CD4-positive, alpha-beta memory T cell (primary cell): ENCODE results near the gene ATP7B. TPM values are rescaled to one million over a fixed set of nuclear protein-coding genes. Genes with fewer than 3 reads are reported as not detected.

ENCODE experiments used
- CTCF ChIA-PET: fragments of 350-600 bp; sonication (Branson Sonifier 250); formaldehyde crosslinking; loops from one replicate; lab custom pipeline; 2021; ENCODE audit warnings: inconsistent platforms; ENCODE audit not compliant: partially characterized antibody; lab: Charles Lee
- POLR2A ChIA-PET: fragments of 350-600 bp; sonication (Branson Sonifier 250); formaldehyde crosslinking; loops from one replicate; lab custom pipeline; 2021; ENCODE audit not compliant: partially characterized antibody; lab: Charles Lee
- DNase-seq, 5 donors: peaks; one replicate each; pipeline versions ENCODE4 v3.0.0 to v3.0.0-alpha.2; 2020 to 2022; ENCODE audit warnings: mixed read lengths in 1 of 5
- H3K27ac ChIP-seq: one replicate; pipeline ENCODE4 v1.7.0; 2013; ENCODE audit warnings: low read depth, low read length
- H3K27me3 ChIP-seq: 2 replicates; pipeline ENCODE4 v1.7.0; 2013; ENCODE audit warnings: mild to moderate bottlenecking, low read length, moderate library complexity; ENCODE audit not compliant: insufficient read depth
- H3K36me3 ChIP-seq: 2 replicates; pipeline ENCODE4 v1.7.0; 2013; ENCODE audit warnings: mild to moderate bottlenecking, low read length, moderate library complexity; ENCODE audit not compliant: insufficient read depth
- H3K4me1 ChIP-seq: 2 replicates; pipeline ENCODE4 v1.7.0; 2013; ENCODE audit warnings: mild to moderate bottlenecking, low read length, moderate library complexity; ENCODE audit not compliant: insufficient read depth
- H3K4me3 ChIP-seq, 2 donors: one replicate each; pipeline ENCODE4 v1.7.0; 2013; ENCODE audit warnings: low read length in 2 of 2, mild to moderate bottlenecking in 1 of 2
- H3K9me3 ChIP-seq, 2 donors: one replicate each; pipeline ENCODE4 v1.7.0; 2013; ENCODE audit warnings: low read length in 2 of 2, control low read depth in 1 of 2; ENCODE audit not compliant: control insufficient read depth in 1 of 2
- H3K27ac Mint-ChIP-seq, 7 donors: one replicate each; pipeline ENCODE4 v1.8.0; 2020 to 2021; ENCODE audit warnings: mixed read lengths in 7 of 7, mild to moderate bottlenecking in 6 of 7, inconsistent platforms in 3 of 7, moderate library complexity in 3 of 7
- H3K27me3 Mint-ChIP-seq, 2 donors: one replicate each; pipeline ENCODE4 v1.8.0; 2020 to 2021; ENCODE audit warnings: mixed read lengths in 2 of 2
- H3K36me3 Mint-ChIP-seq, 2 donors: one replicate each; pipeline ENCODE4 v1.8.0; 2020 to 2021; ENCODE audit warnings: mixed read lengths in 2 of 2, inconsistent platforms in 1 of 2, mild to moderate bottlenecking in 1 of 2
- H3K4me1 Mint-ChIP-seq, 4 donors: one replicate each; pipeline ENCODE4 v1.8.0; 2020 to 2021; ENCODE audit warnings: mixed read lengths in 4 of 4, mild to moderate bottlenecking in 1 of 4
- H3K4me3 Mint-ChIP-seq, 8 donors: one replicate each; pipeline ENCODE4 v1.8.0; 2020 to 2021; ENCODE audit warnings: mixed read lengths in 8 of 8, mild to moderate bottlenecking in 7 of 8, moderate library complexity in 6 of 8, inconsistent platforms in 3 of 8
- H3K9me3 Mint-ChIP-seq, 8 donors: one replicate each; pipeline ENCODE4 v1.8.0; 2020 to 2021; ENCODE audit warnings: mixed read lengths in 8 of 8, mild to moderate bottlenecking in 5 of 8, inconsistent platforms in 3 of 8, moderate library complexity in 1 of 8
- intact Hi-C: fragments of 100-400 bp; cut with micrococcal nuclease; formaldehyde crosslinking; loops from one replicate; pipeline ENCODE4 v1.15.1; 2023
- polyA plus RNA-seq, 2 donors: library from polyadenylated mRNA; unstranded; fragments of 300-500 nt; fragmentation: Illumina TruSeq; gene quantifications; one replicate each; pipeline ENCODE4 v1.2.3, GENCODE V29; 2021
- total RNA-seq, 2 experiments: library from RNA; stranded (reverse); gene quantifications; one replicate each; pipeline ENCODE4 v1.2.3, GENCODE V29; 2021

ATP7B gene
- total and polyA plus RNA-seq, 4 experiments from 2014 or later: 0.28 to 1.4 (median 0.87) TPM

DNA sequence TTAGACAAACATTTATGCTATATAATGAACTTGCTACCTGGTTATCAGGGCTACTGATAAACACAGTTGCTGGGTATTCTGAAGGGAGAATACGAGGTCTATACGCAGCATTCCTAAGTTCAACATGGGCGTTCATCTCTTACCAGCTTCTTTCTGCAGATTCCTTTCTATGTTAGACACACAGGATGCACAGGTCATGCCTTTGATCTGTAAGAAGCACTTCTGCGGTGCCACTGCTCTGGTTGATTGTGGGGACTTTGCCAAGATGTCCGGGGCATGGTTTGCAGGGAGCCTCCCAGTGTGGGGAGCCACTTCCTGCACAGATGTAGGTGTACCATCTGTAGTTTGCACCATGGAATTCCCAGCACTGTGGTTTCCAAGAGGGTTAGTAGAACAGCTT lies 40.9 kb downstream of the ATP7B start:
- Histone ChIP-seq H3K36me3 (no peaks in the 10 kb centered on the region), H3K27ac (no peak overlapping the region), H3K27me3 (no peaks in the 10 kb centered on the region), H3K4me1 (peaks cover 40% of the 10 kb centered on the region), H3K4me3 (peak overlapping the region in 1 of 2 donors; percentile 2), H3K9me3 (no peaks in the 10 kb centered on the region)
- peak overlapping the region in 7 of 8 donors; percentile 22 to 78 (median 69) for H3K4me3 Mint-ChIP-seq
- intact Hi-C loops: no loop called here
- H3K36me3 Mint-ChIP-seq: no peaks in the 10 kb centered on the region
- H3K27me3 Mint-ChIP-seq: peaks cover 2% of the 10 kb centered on the region in 2 donors
- peaks cover 0 to 1% (median 0%) of the 10 kb centered on the region in 8 donors for H3K9me3 Mint-ChIP-seq
- peak overlapping the region in 4 of 7 donors; percentile 42 to 68 (median 60) for H3K27ac Mint-ChIP-seq
- POLR2A ChIA-PET: no interaction called here
- H3K4me1 Mint-ChIP-seq: peaks cover 23 to 52% (median 43%) of the 10 kb centered on the region in 4 donors
- CTCF ChIA-PET: interaction anchor here (2.3 kb wide), 1 partner anchor 30 kb away, joined by 9 read pairs; no protein-coding TSS in a partner anchor
- peak in 4 of 5 donors; percentile 14 to 25 (median 19) for DNase-seq

- Histone ChIP-seq H3K4me3 (no peak overlapping the region), H3K27ac (no peak overlapping the region), H3K36me3 (no peaks in the 10 kb centered on the region), H3K27me3 (no peaks in the 10 kb centered on the region), H3K9me3 (no peaks in the 10 kb centered on the region), H3K4me1 (peaks cover 40% of the 10 kb centered on the region)
- CTCF ChIA-PET: interaction anchor here (1.0 kb wide), 1 partner anchor 12 kb away, joined by 3 read pairs; no protein-coding TSS in a partner anchor
- Mint-ChIP-seq H3K36me3 (no peaks in the 10 kb centered on the region), H3K9me3 (peaks cover 0 to 1% (median 0%) of the 10 kb centered on the region in 8 donors), H3K4me3 (peak overlapping the region in 6 of 8 donors; percentile 3 to 64 (median 28)), H3K27me3 (peaks cover 2% of the 10 kb centered on the region in 2 donors), H3K27ac (peak overlapping the region in 5 of 7 donors; percentile 3 to 76 (median 58)), H3K4me1 (peaks cover 23 to 54% (median 43%) of the 10 kb centered on the region in 4 donors)
- DNase-seq: no peak
- intact Hi-C loops: no loop called here
- POLR2A ChIA-PET: no interaction called here
Measured at GRCh38 chr13:51967482-51968446, 43.5 kb downstream of the ATP7B start.

DNA sequence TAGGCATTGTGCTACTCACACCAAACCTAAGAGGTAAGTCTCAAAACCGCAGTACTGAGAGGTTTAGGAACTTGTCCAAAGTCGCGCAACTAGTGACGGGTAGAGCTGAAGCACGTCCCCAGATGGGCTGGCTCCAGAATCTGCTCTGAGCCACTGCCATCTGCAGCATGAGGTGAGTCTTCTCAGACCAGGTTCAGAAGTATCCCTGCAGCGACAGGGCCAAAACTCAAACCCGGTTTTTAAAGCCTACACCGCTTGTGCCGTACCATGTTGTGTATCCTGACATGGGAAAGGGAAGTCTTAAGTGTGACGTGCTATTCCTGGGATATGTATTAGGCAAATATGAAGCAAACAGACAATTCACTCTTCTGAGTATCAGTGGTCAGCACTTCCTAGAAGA lies 45.1 kb downstream of the ATP7B start:
- Histone ChIP-seq H3K27ac (no peak overlapping the region), H3K9me3 (no peaks in the 10 kb centered on the region), H3K27me3 (no peaks in the 10 kb centered on the region), H3K4me3 (no peak overlapping the region), H3K36me3 (no peaks in the 10 kb centered on the region), H3K4me1 (peaks cover 40% of the 10 kb centered on the region)
- Mint-ChIP-seq H3K27ac (peak overlapping the region in 2 of 7 donors; percentile 54 to 68), H3K4me3 (peak overlapping the region in 3 of 8 donors; percentile 56 to 72 (median 57)), H3K27me3 (peaks cover 2 to 3% of the 10 kb centered on the region in 2 donors), H3K9me3 (peaks cover 0 to 1% (median 0%) of the 10 kb centered on the region in 8 donors), H3K36me3 (no peaks in the 10 kb centered on the region), H3K4me1 (peaks cover 23 to 54% (median 42%) of the 10 kb centered on the region in 4 donors)
- intact Hi-C loops: no loop called here
- no peak for DNase-seq
- CTCF ChIA-PET: no interaction called here
- POLR2A ChIA-PET: no interaction called here

GRCh38 chr13:51961493-51962403 lies 49.5 kb downstream of the ATP7B start:
- intact Hi-C loops: no loop called here
- Histone ChIP-seq H3K4me1 (peaks cover 6% of the 10 kb centered on the region), H3K27ac (no peak overlapping the region), H3K36me3 (no peaks in the 10 kb centered on the region), H3K4me3 (no peak overlapping the region), H3K27me3 (no peaks in the 10 kb centered on the region), H3K9me3 (no peaks in the 10 kb centered on the region)
- POLR2A ChIA-PET: interaction anchor here (1.0 kb wide), 1 partner anchor 12 kb away, joined by 3 read pairs; no protein-coding TSS in a partner anchor
- CTCF ChIA-PET: interaction anchor here (1.8 kb wide), 1 partner anchor 11 kb away, joined by 4 read pairs; no protein-coding TSS in a partner anchor
- H3K9me3 Mint-ChIP-seq: peaks cover 0 to 1% (median 0%) of the 10 kb centered on the region in 8 donors
- H3K4me1 Mint-ChIP-seq: peaks cover 6 to 16% (median 13%) of the 10 kb centered on the region in 4 donors
- no peaks in the 10 kb centered on the region for H3K36me3 Mint-ChIP-seq
- H3K27ac Mint-ChIP-seq: no peak overlapping the region
- H3K27me3 Mint-ChIP-seq: peaks cover 2 to 3% of the 10 kb centered on the region in 2 donors
- no peak overlapping the region for H3K4me3 Mint-ChIP-seq
- no peak for DNase-seq

DNA sequence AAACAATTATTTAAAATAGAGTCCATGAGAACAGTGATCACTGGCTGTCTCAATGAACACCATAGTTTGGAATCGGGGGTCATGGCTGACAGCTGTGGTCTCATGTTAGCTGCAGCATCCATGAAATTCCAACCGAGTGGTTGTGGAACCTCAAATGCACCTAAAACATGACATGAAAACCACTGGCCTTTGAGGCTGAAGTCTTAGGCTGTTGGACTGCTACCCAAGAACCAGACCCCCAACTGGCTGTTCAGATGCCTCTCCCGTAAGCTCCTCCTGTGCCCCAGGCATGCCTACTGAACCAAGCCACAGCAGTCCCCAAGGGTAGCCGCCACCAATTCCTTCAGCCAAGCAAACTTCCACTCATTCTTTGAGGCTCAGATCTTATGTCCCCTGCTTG lies 50.5 kb downstream of the ATP7B start:
- peaks cover 9% of the 10 kb centered on the region for H3K4me1 ChIP-seq
- CTCF ChIA-PET: interaction anchor here (1.8 kb wide), 1 partner anchor 10 kb away, joined by 4 read pairs; no protein-coding TSS in a partner anchor
- H3K27ac ChIP-seq: no peak overlapping the region
- no peaks in the 10 kb centered on the region for H3K27me3 ChIP-seq
- Mint-ChIP-seq H3K9me3 (peaks cover 0 to 1% (median 0%) of the 10 kb centered on the region in 8 donors), H3K27ac (no peak overlapping the region), H3K27me3 (peaks cover 2 to 3% of the 10 kb centered on the region in 2 donors), H3K36me3 (no peaks in the 10 kb centered on the region), H3K4me1 (peaks cover 10 to 16% (median 12%) of the 10 kb centered on the region in 4 donors), H3K4me3 (no peak overlapping the region)
- no peaks in the 10 kb centered on the region for H3K9me3 ChIP-seq
- H3K4me3 ChIP-seq: no peak overlapping the region
- DNase-seq: no peak
- POLR2A ChIA-PET: no interaction called here
- no peaks in the 10 kb centered on the region for H3K36me3 ChIP-seq
- intact Hi-C loops: no loop called here

DNA sequence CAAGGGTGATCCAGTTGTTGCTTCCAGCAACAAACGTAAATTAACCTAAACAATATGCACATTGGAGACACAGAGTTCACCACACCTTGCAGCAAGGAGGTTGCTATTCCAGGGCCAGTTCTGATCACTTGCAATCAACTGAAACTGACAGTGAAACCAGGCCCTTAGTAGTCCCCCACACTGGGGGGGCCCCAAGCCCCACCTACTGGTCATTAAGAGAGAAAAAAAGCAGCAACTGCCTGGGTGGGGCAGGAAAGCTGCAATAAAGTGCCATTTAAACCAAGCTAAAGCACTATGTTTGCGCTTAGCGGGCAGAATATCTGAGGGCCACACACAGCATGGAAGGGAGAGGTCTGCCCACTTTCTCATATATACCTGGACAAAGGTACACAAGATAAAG lies 51.5 kb downstream of the ATP7B start:
- Mint-ChIP-seq H3K4me3 (no peak overlapping the region), H3K27me3 (peaks cover 0 to 1% of the 10 kb centered on the region in 2 donors), H3K36me3 (no peaks in the 10 kb centered on the region), H3K9me3 (no peaks in the 10 kb centered on the region), H3K4me1 (peaks cover 6 to 13% (median 9%) of the 10 kb centered on the region in 4 donors), H3K27ac (no peak overlapping the region)
- DNase-seq: no peak
- Histone ChIP-seq H3K36me3 (no peaks in the 10 kb centered on the region), H3K27me3 (no peaks in the 10 kb centered on the region), H3K9me3 (no peaks in the 10 kb centered on the region), H3K4me3 (no peak overlapping the region), H3K4me1 (peaks cover 10% of the 10 kb centered on the region), H3K27ac (no peak overlapping the region)
- intact Hi-C loops: no loop called here
- POLR2A ChIA-PET: no interaction called here
- CTCF ChIA-PET: interaction anchor here (0.7 kb wide), 1 partner anchor 9 kb away, joined by 4 read pairs; no protein-coding TSS in a partner anchor
